ENCODE results near the gene ITSN1. TPM values are rescaled to one million over a fixed set of nuclear protein-coding genes. Genes with fewer than 3 reads are reported as not detected.

The ITSN1 gene
- total RNA-seq, 4 donors from 2014 or later = 33.0 to 50.5 (median 45.9) TPM

- H3K27me3 ChIP-seq = no peaks in the 10 kb centered on the region
- no peak overlapping the region for H3K4me3 ChIP-seq
- H3K4me1 ChIP-seq = peaks cover 4 to 37% (median 13%) of the 10 kb centered on the region in 3 donors
- H3K9me3 ChIP-seq = no peaks in the 10 kb centered on the region
- TF ChIP-seq POLR2AphosphoS5 (IDR thresholded peaks at IDR 0.05) = peak; percentile 18
- no peak for TF ChIP-seq POLR2A (IDR thresholded peaks at IDR 0.05)
- no peak for ATAC-seq
- peak overlapping the region in 3 of 4 donors; percentile 60 to 72 (median 67) for H3K27ac ChIP-seq
- peaks cover 0 to 27% of the 10 kb centered on the region in 2 donors for H3K36me3 ChIP-seq
- WGBS, 2 donors (ENCODE audit: low coverage in 1 of 2) = 33 to 64% methylated on average over 5 of the region's 5 CpGs
Measured at GRCh38 chr21:33811167-33812010, 169.1 kb downstream of the ITSN1 start.

- Histone ChIP-seq H3K27ac (no peak overlapping the region), H3K27me3 (no peaks in the 10 kb centered on the region), H3K36me3 (peaks cover 0 to 49% of the 10 kb centered on the region in 2 donors), H3K9me3 (no peaks in the 10 kb centered on the region), H3K4me1 (peaks cover 4 to 34% (median 13%) of the 10 kb centered on the region in 3 donors), H3K4me3 (no peak overlapping the region)
- TF ChIP-seq CTCF (IDR thresholded peaks at IDR 0.05) (no peak), POLR2AphosphoS5 (IDR thresholded peaks at IDR 0.05) (no peak), EP300 (IDR thresholded peaks at IDR 0.05) (no peak), POLR2A (IDR thresholded peaks at IDR 0.05) (no peak)
- WGBS, 2 donors (ENCODE audit: low coverage in 1 of 2) = 87 to 100% methylated on average over 4 to 5 of the region's 7 CpGs
- no peak for ATAC-seq
Measured at GRCh38 chr21:33813832-33814365, 171.6 kb downstream of the ITSN1 start.

- no peak for TF ChIP-seq EP300 (IDR thresholded peaks at IDR 0.05)
- Histone ChIP-seq H3K27me3 (no peaks in the 10 kb centered on the region), H3K4me3 (no peak overlapping the region), H3K36me3 (peaks cover 0 to 60% of the 10 kb centered on the region in 2 donors), H3K27ac (no peak overlapping the region), H3K4me1 (peaks cover 4 to 26% (median 13%) of the 10 kb centered on the region in 3 donors), H3K9me3 (no peaks in the 10 kb centered on the region)
- 66 to 77% methylated on average over 6 to 7 of the region's 7 CpGs for WGBS, 2 donors (ENCODE audit: low coverage in 1 of 2)
- no peak for ATAC-seq
Measured at GRCh38 chr21:33815143-33815707, 172.9 kb downstream of the ITSN1 start.

- ATAC-seq = no peak
- H3K4me3 ChIP-seq = no peak overlapping the region
- H3K4me1 ChIP-seq = peaks cover 0 to 17% (median 5%) of the 10 kb centered on the region in 3 donors
- 85 to 86% methylated on average over 2 of the region's 2 CpGs for WGBS, 2 donors (ENCODE audit: low coverage in 1 of 2)
- H3K27me3 ChIP-seq = no peaks in the 10 kb centered on the region
- peaks cover 0 to 66% of the 10 kb centered on the region in 2 donors for H3K36me3 ChIP-seq
- H3K9me3 ChIP-seq = no peaks in the 10 kb centered on the region
- no peak for TF ChIP-seq EP300 (IDR thresholded peaks at IDR 0.05)
- no peak for TF ChIP-seq CTCF (IDR thresholded peaks at IDR 0.05)
- no peak for TF ChIP-seq POLR2A (IDR thresholded peaks at IDR 0.05)
- TF ChIP-seq POLR2AphosphoS5 (IDR thresholded peaks at IDR 0.05) = no peak
- no peak overlapping the region for H3K27ac ChIP-seq
Measured at GRCh38 chr21:33816174-33816573, 173.9 kb downstream of the ITSN1 start.

GRCh38 chr21:33817138-33817537, 174.8 kb downstream of the ITSN1 start:
- peaks cover 0 to 72% of the 10 kb centered on the region in 2 donors for H3K36me3 ChIP-seq
- WGBS, 2 donors (ENCODE audit: low coverage in 1 of 2) = 82% methylated on average over 6 to 7 of the region's 7 CpGs
- H3K9me3 ChIP-seq = no peaks in the 10 kb centered on the region
- H3K4me3 ChIP-seq = no peak overlapping the region
- TF ChIP-seq POLR2A (IDR thresholded peaks at IDR 0.05) (no peak), EP300 (IDR thresholded peaks at IDR 0.05) (no peak), CTCF (IDR thresholded peaks at IDR 0.05) (no peak), POLR2AphosphoS5 (IDR thresholded peaks at IDR 0.05) (no peak)
- H3K27ac ChIP-seq = no peak overlapping the region
- no peak for ATAC-seq
- no peaks in the 10 kb centered on the region for H3K27me3 ChIP-seq
- peaks cover 0 to 13% (median 0%) of the 10 kb centered on the region in 3 donors for H3K4me1 ChIP-seq
